Fibroblast of skin of left quadriceps (primary cell): ENCODE data around the gene PCAT7.
"Not testable (repeated sequence)": the region's sequence is repeated elsewhere in the genome, so short reads cannot be mapped to it uniquely, and the experiment has no call there.

Source experiments
- DNase-seq, 2 experiments: peaks; one replicate each; pipeline ENCODE4 v3.0.0-alpha.2; 2013; ENCODE audit warnings: low read depth in 2 of 2

Gene PCAT7

GRCh38 chr9:94563548-94563947 is 8.7 kb downstream of the PCAT7 start:
- no peak for DNase-seq

- not testable (repeated sequence) for DNase-seq
Observed at GRCh38 chr9:94564279-94564678, 9.4 kb downstream of the PCAT7 start.

DNA sequence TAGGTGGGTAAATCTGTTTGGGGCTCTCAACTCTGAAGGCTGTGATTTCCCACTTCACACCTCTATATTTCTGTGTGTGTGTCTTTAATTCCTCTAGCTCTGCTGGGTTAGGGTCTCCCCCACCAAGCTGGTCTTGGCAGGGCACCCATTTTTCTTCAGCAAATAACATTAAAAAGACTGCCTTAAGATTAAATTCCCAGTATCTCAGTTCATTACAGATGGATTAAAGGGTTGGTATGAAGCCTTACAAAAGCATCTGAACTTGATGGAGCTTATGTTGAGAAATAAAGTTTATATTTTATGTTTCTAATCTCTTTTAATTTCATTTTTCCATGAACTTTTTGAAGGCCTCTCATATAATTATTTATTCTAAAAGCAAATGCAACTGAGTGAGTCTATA is 11.7 kb downstream of the PCAT7 start:
- DNase-seq = no peak

DNA sequence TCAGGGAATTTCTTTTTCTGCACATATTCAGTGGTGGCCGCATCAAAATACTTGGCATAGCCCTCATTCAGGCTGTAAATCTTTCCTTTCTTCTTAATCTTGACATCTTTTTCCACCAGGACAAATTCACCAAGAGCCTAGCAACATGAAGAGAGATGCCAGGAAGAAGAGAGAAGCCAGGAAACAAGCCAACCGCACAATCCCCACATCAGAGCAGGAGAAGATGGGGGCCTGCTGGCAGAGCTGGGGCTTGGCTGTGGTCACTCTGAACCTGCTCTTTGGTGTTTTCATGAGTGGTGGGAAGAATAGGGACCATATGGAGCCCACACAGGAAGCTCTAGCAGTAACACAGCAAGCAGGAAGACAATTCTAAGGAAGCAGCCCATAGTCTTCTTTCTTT is 12.4 kb downstream of the PCAT7 start:
- no peak for DNase-seq

DNA sequence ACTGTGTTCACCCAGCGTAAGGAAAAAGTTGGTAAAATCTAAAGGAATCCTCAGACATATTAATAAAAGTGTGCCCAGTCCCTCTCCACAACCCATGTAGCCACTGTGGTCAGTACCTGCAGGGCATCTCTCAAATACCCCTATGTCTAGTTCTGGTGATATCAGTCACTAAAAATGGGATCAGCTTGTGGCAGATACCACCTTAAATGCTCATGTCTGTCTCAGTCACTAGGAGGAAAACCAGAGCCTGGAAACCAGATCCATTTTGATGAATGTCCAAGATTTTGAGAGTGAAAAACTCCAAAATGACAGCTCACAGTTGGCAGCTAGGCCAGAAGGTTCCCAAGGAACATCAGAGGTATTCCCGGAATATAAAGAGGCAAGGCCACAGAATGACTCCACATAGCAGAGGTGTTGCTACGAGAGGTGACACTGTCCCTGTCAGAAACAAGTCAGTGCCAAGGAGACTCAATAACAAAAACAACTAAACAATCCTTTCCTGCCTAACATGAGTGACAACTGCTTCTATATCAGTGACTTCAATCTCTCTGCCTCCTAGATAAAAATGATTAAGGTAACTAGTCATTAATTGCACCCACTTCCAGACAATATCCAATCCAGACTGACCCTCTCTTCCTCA is 13.5 kb downstream of the PCAT7 start:
- DNase-seq = no peak

GRCh38 chr9:94568972-94569712 is 14.3 kb downstream of the PCAT7 start:
- no peak for DNase-seq

DNA sequence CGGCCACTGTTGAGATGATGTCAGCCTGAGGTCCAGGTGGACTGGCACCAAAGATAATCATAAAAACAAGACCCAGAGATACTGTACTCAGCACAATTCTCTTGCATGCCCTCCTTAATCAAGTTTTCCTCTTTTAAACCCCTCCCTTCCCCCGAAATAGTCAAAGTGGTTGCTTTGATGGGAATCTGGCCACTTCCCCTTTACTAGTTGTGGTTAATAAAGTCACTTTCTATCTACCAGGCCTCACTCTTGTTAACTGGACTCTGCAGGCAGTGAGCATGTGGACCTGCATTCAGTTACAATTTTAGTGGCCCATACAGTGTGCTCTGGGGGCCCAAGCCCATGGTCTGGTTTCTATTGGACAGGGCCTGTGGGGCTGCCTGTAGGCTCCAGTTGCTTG is 21.2 kb downstream of the PCAT7 start:
- DNase-seq = no peak

DNA sequence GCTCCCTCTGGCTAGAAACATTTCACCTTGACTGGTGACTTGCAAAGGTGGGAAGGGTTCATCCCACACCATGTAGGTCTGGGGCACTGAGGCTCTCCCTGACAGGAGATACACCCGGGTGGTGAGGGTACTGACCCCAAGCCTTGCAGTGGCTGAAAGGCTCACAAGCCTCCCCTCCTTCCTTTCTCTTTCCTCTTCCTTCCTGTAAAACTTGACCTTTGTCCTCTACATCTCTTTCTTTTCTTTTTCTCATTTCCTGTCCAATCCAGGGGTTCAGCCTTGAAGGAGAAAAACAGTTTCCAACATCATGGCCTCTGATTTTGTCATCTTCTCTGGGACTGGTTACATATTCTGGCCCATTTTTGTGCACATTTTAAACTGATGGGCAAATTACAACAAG is 22.2 kb downstream of the PCAT7 start:
- no peak for DNase-seq

DNA sequence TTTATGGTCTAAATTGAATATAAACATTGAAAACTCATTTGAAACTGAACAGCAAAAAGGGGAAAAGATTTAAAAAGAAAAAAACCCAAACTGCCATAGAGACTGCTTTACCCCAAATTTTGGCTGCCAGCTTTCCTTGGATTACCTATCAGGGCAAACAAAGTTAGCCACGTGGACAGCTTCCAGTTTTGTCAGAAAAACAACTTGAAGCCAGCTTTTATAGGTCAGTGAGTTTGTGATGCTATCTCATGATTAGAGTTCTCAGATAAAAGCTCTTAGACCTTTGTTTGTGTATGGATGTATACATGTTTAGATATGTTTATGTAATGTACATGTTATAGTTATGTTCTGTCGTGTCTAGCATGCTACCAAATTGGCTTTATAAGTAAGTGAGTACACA is 22.7 kb downstream of the PCAT7 start:
- DNase-seq = no peak

- DNase-seq = no peak
Observed at GRCh38 chr9:94581728-94582127, 26.8 kb downstream of the PCAT7 start.

GRCh38 chr9:94584555-94584954 is 29.7 kb downstream of the PCAT7 start:
- DNase-seq = no peak

DNA sequence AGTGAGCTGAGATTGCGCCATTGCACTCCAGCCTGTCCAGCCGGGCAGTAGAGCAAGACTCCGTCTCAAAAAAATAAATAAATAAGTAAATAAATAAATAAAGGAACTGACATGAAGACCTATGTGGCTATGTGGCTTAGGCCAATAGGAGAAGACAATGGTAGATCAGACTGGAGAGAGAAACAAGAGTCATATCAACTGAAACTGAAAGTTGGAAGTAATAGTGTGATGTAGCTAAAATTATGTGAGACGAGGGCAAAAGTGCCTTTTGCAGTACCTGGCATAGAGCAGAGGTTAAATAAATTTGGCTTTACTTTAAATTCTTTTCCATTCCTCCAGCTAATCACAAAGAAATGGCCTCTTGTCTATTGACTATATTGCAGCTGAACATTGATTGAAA is 31.4 kb downstream of the PCAT7 start:
- DNase-seq = no peak

GRCh38 chr9:94586814-94587213 is 31.9 kb downstream of the PCAT7 start:
- DNase-seq = peak; percentile 3 to 9

- DNase-seq = no peak
Observed at GRCh38 chr9:94588681-94589080, 33.8 kb downstream of the PCAT7 start.

- DNase-seq = not testable (repeated sequence)
Observed at GRCh38 chr9:94591046-94591545, 36.2 kb downstream of the PCAT7 start.

- no peak for DNase-seq
Observed at GRCh38 chr9:94591876-94592275, 37.0 kb downstream of the PCAT7 start.

DNA sequence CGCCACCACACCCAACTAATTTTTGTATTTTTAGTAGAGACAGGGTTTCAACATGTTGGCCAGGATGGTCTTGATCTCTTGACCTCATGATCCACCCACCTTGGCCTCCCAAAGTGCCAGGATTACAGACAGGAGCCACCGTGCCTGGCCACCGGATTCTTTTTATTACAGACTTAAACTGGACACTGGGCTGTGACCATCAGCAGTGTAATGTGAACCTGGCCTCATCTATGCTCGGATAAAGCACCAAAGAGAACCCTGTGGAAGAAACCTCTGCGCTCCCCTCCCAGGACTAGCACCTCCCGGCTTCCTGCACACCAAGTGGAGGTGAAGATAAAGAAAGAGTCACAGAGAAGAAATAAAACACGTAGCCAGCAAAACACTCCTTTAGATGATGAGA is 37.8 kb downstream of the PCAT7 start:
- DNase-seq = not testable (repeated sequence)

DNA sequence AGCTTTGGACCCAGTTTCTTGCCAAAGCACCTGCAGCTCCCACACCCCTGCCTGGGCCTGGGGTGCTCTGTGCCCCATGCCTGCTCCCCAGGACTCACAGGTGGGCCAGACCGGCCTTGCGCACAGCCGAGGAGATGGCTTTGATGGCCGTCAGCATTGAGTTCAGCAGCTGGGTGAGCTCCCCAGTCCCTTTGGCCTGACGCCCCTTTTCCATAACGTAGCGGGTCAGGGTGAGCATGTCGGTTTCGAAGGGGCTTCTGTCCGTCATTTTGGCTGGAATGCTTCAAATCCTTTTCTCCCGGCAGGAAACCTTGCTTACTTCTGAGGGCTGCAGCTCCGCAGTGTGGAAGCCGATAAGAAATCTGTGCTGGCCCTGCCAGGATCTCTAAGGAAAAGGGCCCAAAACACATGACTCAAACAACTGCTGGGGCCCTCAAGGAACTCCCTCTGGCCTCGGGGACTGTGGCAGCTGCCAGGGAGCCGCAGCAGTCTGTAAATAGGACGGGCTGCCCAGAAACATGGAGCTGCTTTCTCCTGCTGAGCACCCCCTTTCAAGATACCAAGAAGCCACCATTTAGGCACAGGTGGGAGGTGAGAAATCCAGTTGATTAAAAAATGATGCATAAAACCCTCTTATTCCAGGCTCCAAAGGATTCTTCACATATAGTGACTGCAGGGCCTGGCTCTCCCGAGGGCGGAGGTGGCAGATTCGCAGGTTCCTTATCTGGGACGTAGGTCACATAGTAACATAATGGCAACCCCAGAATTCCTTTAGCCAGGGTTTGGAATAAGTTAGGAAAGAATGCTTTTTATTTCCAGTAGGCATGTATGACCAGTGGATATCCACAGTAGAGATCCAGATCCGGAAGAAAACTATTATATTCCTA is 38.8 kb downstream of the PCAT7 start, which contains the start of gene FBP2:
FBP2 (minus strand) TSS at position 366 of the 887 bp plus-strand sequence; CDS start at position 268, 98 bp downstream.
- no peak for DNase-seq

DNA sequence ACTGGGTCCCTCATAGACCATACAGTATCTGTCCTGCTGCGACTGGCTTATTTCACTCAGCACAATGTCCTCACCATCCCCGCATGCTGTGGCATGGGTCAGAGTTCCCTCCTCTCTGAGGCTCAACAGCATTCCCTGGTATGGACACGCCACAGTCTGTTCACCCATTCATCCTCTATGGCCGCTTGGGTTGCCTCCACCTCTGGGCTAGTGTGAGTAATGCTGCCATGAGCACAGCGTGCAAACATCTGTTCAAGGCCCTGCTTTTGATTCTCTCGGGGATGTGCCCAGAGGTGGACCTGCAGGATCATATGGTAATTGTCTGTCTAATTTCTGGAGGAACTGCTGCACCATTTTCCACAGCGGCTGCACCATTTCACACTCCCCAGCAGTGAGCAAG is 44.2 kb downstream of the PCAT7 start:
- DNase-seq = no peak

DNA sequence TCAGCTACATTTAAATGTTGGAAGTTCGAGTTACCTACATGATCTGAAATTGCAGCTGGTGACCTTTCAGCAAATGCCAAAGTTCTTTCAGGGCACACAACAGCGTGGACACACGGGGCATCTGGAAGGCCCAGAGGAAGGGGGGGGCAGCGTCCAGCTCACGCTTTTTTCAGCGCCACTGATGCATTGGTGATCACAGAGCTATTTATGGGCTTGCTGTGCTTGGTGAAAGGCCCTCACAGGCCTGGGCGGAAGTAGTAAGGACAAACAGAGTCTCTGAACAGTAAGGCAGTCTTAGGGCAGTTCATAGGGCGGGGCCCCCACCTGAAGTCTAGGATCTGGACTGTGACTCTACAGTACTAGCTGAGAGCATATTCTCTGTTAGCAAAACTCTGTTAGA is 45.4 kb downstream of the PCAT7 start:
- no peak for DNase-seq

GRCh38 chr9:94600715-94601114 is 45.8 kb downstream of the PCAT7 start:
- no peak for DNase-seq

DNA sequence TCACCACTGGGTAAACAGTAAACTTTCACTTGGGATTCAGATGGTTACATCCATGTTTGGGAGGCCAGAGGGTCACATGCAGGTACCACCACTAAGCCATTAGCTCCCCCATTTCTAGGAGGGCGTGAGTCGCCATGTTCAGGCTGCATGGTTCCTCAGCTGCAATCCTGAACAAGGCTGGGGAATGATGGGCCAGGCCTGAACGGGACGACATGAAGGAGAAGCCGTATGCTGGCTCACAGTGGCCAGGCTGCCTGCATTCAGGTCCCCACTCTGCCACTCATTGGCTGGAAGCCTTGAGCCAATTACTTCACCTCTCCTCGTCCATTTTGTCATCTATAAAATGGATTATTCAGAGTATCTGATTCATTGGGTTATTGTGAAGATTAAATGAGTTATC is 47.8 kb downstream of the PCAT7 start:
- DNase-seq = no peak
